Gastroesophageal sphincter (tissue), 4 donors: ENCODE measurements around the gene SEPTIN11. TPM values are rescaled to one million over a fixed set of nuclear protein-coding genes. Genes with fewer than 3 reads are reported as not detected.
"Not testable (repeated sequence)": the region's sequence is repeated elsewhere in the genome, so short reads cannot be mapped to it uniquely, and the experiment has no call there.

Experiments used
- ATAC-seq: fragments of 150-250 bp; one replicate; pipeline ENCODE4 v1.9.1; 2016; ENCODE audit warnings: mild to moderate bottlenecking, moderate library complexity
- H3K27ac ChIP-seq, 4 donors: fragments of 200-600 bp; sonication (generic) in 3 of 4; 1 replicate in 3 of 4; 2 replicates in 1 of 4; pipeline ENCODE4 v1.5.1; 2016 to 2019
- H3K27me3 ChIP-seq: fragments of 200-600 bp; sonication (generic); one replicate; pipeline ENCODE4 v1.5.1; 2019
- H3K36me3 ChIP-seq, 2 donors: fragments of 200-600 bp; sonication (generic); one replicate each; pipeline ENCODE4 v1.5.1; 2019; ENCODE audit warnings: control low read depth in 1 of 2
- H3K4me1 ChIP-seq, 3 donors: fragments of 200-600 bp; sonication (generic); 1 replicate in 2 of 3; 2 replicates in 1 of 3; pipeline ENCODE4 v1.5.1; 2016 to 2019; ENCODE audit warnings: control low read depth in 2 of 3
- H3K4me3 ChIP-seq, 2 donors: fragments of 200-600 bp; sonication (generic); one replicate each; pipeline ENCODE4 v1.5.1; 2019; ENCODE audit warnings: mild to moderate bottlenecking in 1 of 2, moderate library complexity in 1 of 2
- H3K9me3 ChIP-seq, 3 donors: fragments of 200-600 bp; sonication (generic); one replicate each; pipeline ENCODE4 v1.5.1; 2017 to 2019; ENCODE audit warnings: control low read depth in 2 of 3
- EP300 ChIP-seq: sonication (generic); formaldehyde crosslinking; IDR thresholded peaks from one replicate; pipeline ENCODE4 v1.6.1; 2017; ENCODE audit warnings: antibody characterized with exemption, mild to moderate bottlenecking
- POLR2A ChIP-seq, 2 donors: fragments of 450-650 bp; IDR thresholded peaks; one replicate each; pipeline ENCODE4 v1.6.1; 2017; ENCODE audit warnings: antibody characterized with exemption in 2 of 2, mild to moderate bottlenecking in 2 of 2, moderate library complexity in 1 of 2
- POLR2AphosphoS5 ChIP-seq: sonication (generic); formaldehyde crosslinking; IDR thresholded peaks from one replicate; pipeline ENCODE4 v1.6.1; 2017; ENCODE audit warnings: antibody characterized with exemption
- WGBS, 2 donors: methylation state at CpG; one replicate each; pipeline ENCODE4 v1.1.5; 2018; ENCODE audit warnings: low coverage in 1 of 2; 5-methylcytosine and 5-hydroxymethylcytosine counted together
- total RNA-seq, 4 donors: library from RNA; depleted of rRNA; stranded (reverse); fragments of >200 nt; gene quantifications; one replicate each; pipeline ENCODE4 v1.1.0, GENCODE V29; 2016
- TF ChIP-seq, protein P1 (sequence below), 4 experiments: fragments of 200-600 bp in 2 of 4; fragments of 450-650 bp in 2 of 4; sonication (generic) in 1 of 4; IDR thresholded peaks; one replicate each; pipeline ENCODE4 v1.5.1; 2017 to 2019; ENCODE audit warnings: antibody characterized with exemption in 4 of 4, mild to moderate bottlenecking in 2 of 4, moderate library complexity in 2 of 4

SEPTIN11 gene
- total RNA-seq, 4 donors from 2014 or later, result 65.1 to 192 (median 97.8) TPM

DNA sequence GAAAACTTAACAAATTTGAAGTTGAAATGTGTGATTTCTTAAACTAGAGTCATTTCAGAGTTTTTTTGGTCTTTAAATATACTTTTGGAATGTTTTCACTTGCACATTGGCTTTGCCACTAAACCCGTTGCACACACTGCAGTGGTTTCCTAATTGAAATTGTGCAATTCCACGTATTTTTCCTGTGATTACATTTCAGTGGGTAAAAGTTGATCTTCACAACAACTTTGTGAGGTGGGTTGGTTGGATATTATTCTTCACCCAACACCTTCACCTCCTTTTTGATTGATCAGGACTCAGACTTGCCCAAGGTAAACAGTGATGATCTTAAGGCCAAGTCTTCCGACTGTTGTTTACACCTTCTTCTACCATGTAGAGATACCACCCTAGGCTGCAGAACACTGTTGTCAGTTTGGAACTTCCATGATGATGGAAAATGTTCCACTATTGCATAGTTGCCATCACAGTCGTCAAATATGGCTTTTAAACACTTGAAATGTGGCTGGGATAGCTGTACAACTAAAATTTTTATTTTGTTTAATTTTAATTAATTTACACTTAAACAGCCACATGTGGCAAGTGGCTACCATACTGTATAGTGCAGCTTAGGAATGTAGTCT is 13.7 kb downstream of the SEPTIN11 start:
- Histone ChIP-seq H3K4me1 (peaks cover 0 to 3% (median 0%) of the 10 kb centered on the region in 3 donors), H3K27ac (no peak overlapping the region), H3K27me3 (no peaks in the 10 kb centered on the region), H3K36me3 (no peaks in the 10 kb centered on the region), H3K9me3 (no peaks in the 10 kb centered on the region), H3K4me3 (no peak overlapping the region)
- ATAC-seq, result peak; percentile 55
- TF ChIP-seq EP300 (no peak), POLR2A (IDR thresholded peaks at IDR 0.05) (no peak), POLR2AphosphoS5 (peak; percentile 9)
- TF ChIP-seq, protein P1, sequence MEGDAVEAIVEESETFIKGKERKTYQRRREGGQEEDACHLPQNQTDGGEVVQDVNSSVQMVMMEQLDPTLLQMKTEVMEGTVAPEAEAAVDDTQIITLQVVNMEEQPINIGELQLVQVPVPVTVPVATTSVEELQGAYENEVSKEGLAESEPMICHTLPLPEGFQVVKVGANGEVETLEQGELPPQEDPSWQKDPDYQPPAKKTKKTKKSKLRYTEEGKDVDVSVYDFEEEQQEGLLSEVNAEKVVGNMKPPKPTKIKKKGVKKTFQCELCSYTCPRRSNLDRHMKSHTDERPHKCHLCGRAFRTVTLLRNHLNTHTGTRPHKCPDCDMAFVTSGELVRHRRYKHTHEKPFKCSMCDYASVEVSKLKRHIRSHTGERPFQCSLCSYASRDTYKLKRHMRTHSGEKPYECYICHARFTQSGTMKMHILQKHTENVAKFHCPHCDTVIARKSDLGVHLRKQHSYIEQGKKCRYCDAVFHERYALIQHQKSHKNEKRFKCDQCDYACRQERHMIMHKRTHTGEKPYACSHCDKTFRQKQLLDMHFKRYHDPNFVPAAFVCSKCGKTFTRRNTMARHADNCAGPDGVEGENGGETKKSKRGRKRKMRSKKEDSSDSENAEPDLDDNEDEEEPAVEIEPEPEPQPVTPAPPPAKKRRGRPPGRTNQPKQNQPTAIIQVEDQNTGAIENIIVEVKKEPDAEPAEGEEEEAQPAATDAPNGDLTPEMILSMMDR (IDR thresholded peaks at IDR 0.05), result no peak
- 51 to 53% methylated on average over 3 to 4 of the region's 4 CpGs for WGBS, 2 donors

GRCh38 chr4:76963927-76964326 is 14.4 kb downstream of the SEPTIN11 start:
- not testable (repeated sequence) for H3K9me3 ChIP-seq, ATAC-seq, H3K4me1 ChIP-seq, H3K36me3 ChIP-seq, H3K4me3 ChIP-seq, H3K27ac ChIP-seq, H3K27me3 ChIP-seq
- WGBS, 2 donors, result 100% methylated on average over 1 of the region's 1 CpG

DNA sequence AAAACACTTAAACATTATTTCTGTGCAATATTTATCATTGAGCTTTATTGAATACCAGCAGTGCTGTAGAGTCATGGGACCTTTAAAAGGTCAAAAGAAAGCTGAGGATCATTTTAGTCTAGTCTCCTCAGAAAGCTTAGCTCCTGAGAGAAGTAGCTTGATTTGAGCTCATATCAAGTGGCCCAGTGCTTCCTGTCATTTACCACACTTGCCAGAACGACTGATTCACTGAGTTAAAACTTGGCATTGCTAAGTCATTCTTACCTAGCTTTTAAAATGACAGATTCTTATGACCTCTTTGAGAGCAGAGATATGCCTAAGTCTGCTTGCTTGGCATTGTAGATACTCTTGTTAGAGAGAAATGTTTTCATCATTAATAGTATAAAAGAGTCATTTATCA is 15.2 kb downstream of the SEPTIN11 start:
- Histone ChIP-seq H3K27ac (no peak overlapping the region), H3K9me3 (no peaks in the 10 kb centered on the region), H3K4me1 (peaks cover 0 to 3% (median 0%) of the 10 kb centered on the region in 3 donors), H3K4me3 (no peak overlapping the region), H3K36me3 (no peaks in the 10 kb centered on the region), H3K27me3 (no peaks in the 10 kb centered on the region)
- ATAC-seq, result no peak
- 17 to 43% methylated on average over 1 of the region's 1 CpG for WGBS, 2 donors
- TF ChIP-seq POLR2A (IDR thresholded peaks at IDR 0.05) (no peak), EP300 (no peak), POLR2AphosphoS5 (no peak)
- TF ChIP-seq, protein P1 (IDR thresholded peaks at IDR 0.05), result no peak

- TF ChIP-seq EP300, result no peak
- no peak for TF ChIP-seq POLR2A (IDR thresholded peaks at IDR 0.05)
- TF ChIP-seq, protein P1 (IDR thresholded peaks at IDR 0.05), result no peak
- TF ChIP-seq POLR2AphosphoS5, result no peak
- 89 to 100% methylated on average over 2 of the region's 2 CpGs for WGBS, 2 donors
- Histone ChIP-seq H3K9me3 (no peaks in the 10 kb centered on the region), H3K4me3 (no peak overlapping the region), H3K27me3 (no peaks in the 10 kb centered on the region), H3K4me1 (peaks cover 0 to 3% (median 0%) of the 10 kb centered on the region in 3 donors), H3K27ac (no peak overlapping the region), H3K36me3 (no peaks in the 10 kb centered on the region)
- no peak for ATAC-seq
Observed at GRCh38 chr4:76965866-76966579, 16.5 kb downstream of the SEPTIN11 start.

GRCh38 chr4:76968937-76969336 is 19.4 kb downstream of the SEPTIN11 start:
- Histone ChIP-seq H3K27ac (no peak overlapping the region), H3K4me1 (peaks cover 0 to 9% (median 0%) of the 10 kb centered on the region in 3 donors), H3K27me3 (no peaks in the 10 kb centered on the region), H3K4me3 (no peak overlapping the region), H3K9me3 (no peaks in the 10 kb centered on the region), H3K36me3 (peaks cover 0 to 4% of the 10 kb centered on the region in 2 donors)
- TF ChIP-seq EP300 (no peak), POLR2AphosphoS5 (no peak), POLR2A (IDR thresholded peaks at IDR 0.05) (no peak)
- TF ChIP-seq, protein P1 (IDR thresholded peaks at IDR 0.05), result no peak
- peak; percentile 34 for ATAC-seq
- 76 to 92% methylated on average over 4 of the region's 4 CpGs for WGBS, 2 donors
